B cell (primary cell): ENCODE data around the gene EEFSEC. TPM values are rescaled to one million over a fixed set of nuclear protein-coding genes. Genes with fewer than 3 reads are reported as not detected.

Source experiments
- ATAC-seq: fragments of 200-7000 bp; cut with Tn5 transposase; one replicate; pipeline ENCODE4 v1.10.0; 2021; ENCODE audit warnings: low read depth, mild to moderate bottlenecking, moderate number of reproducible peaks, moderate library complexity
- CTCF ChIA-PET: fragments of 350-600 bp; sonication (Branson Sonifier 250); formaldehyde crosslinking; loops from one replicate; lab custom pipeline; 2021; ENCODE audit warnings: antibody characterized with exemption, inconsistent platforms; lab: Charles Lee
- POLR2A ChIA-PET: fragments of 350-600 bp; sonication (Branson Sonifier 250); formaldehyde crosslinking; loops from one replicate; lab custom pipeline; 2021; ENCODE audit warnings: antibody characterized with exemption; lab: Charles Lee
- DNase-seq: peaks from one replicate; pipeline ENCODE4 v3.0.0; 2013
- H2AFZ ChIP-seq: 2 replicates; pipeline ENCODE4 v1.6.1; 2012; ENCODE audit warnings: mild to moderate bottlenecking, low read depth, low read length; ENCODE audit not compliant: insufficient read depth, poor library complexity, severe bottlenecking
- H3K27ac ChIP-seq, 2 donors: 1 replicate in 1 of 2; 2 replicates in 1 of 2; pipeline ENCODE4 v1.5.1; 2012 to 2013; ENCODE audit warnings: low read length in 2 of 2, mild to moderate bottlenecking in 2 of 2, moderate library complexity in 1 of 2
- H3K27me3 ChIP-seq, 4 experiments: fragments of 200-600 bp in 1 of 4; sonication (generic) in 1 of 4; replicated peaks in 1 of 4; 1 replicate in 2 of 4; 2 replicates in 2 of 4; pipeline versions ENCODE4 v1.6.1 to v1.7.0; 2013 to 2016; ENCODE audit warnings: low read length in 3 of 4, mild to moderate bottlenecking in 2 of 4, mixed read lengths in 1 of 4, moderate library complexity in 1 of 4; ENCODE audit not compliant: insufficient read depth in 4 of 4, control insufficient read depth in 3 of 4; ENCODE audit errors: control extremely low read depth in 1 of 4
- H3K36me3 ChIP-seq, 2 experiments: replicated peaks in 1 of 2; 1 replicate in 1 of 2; 2 replicates in 1 of 2; pipeline versions ENCODE4 v1.6.1 to v1.7.1; 2013; ENCODE audit warnings: low read length in 1 of 2; ENCODE audit not compliant: insufficient read depth in 2 of 2, control insufficient read depth in 1 of 2; ENCODE audit errors: control extremely low read depth in 1 of 2, extremely low read depth in 1 of 2
- H3K4me1 ChIP-seq, 2 donors: fragments of 200-600 bp in 1 of 2; sonication (generic) in 1 of 2; 1 replicate in 1 of 2; 2 replicates in 1 of 2; pipeline versions ENCODE4 v1.5.1 to v1.6.1; 2013 to 2017; ENCODE audit warnings: low read length in 2 of 2; ENCODE audit not compliant: control insufficient read depth in 2 of 2, insufficient read depth in 2 of 2
- H3K4me2 ChIP-seq: replicated peaks from 2 replicates; pipeline ENCODE3; 2012; ENCODE audit warnings: mild to moderate bottlenecking, low read depth, low read length; ENCODE audit not compliant: poor library complexity, severe bottlenecking
- H3K4me3 ChIP-seq, 5 experiments: fragments of 200-600 bp in 1 of 5; sonication (generic) in 1 of 5; 1 replicate in 3 of 5; 2 replicates in 2 of 5; pipeline versions ENCODE4 v1.5.1 to v1.7.0; 2011 to 2016; ENCODE audit warnings: low read length in 4 of 5, mild to moderate bottlenecking in 4 of 5, low read depth in 2 of 5, control low read depth in 1 of 5, moderate library complexity in 1 of 5; ENCODE audit not compliant: insufficient read depth in 1 of 5; ENCODE audit errors: control extremely low read depth in 1 of 5, extremely low read depth in 1 of 5
- H3K79me2 ChIP-seq: fragments of 200-600 bp; sonication (generic); one replicate; pipeline ENCODE4 v1.6.0; 2016; ENCODE audit warnings: low read length; ENCODE audit not compliant: control insufficient read depth, insufficient read depth
- H3K9ac ChIP-seq: fragments of 200-600 bp; sonication (generic); 2 replicates; pipeline ENCODE4 v1.6.1; 2017; ENCODE audit warnings: mild to moderate bottlenecking, low read length, moderate library complexity
- H3K9me3 ChIP-seq, 3 donors: one replicate each; pipeline versions ENCODE4 v1.6.1 to v1.7.1; 2013; ENCODE audit warnings: low read length in 2 of 3; ENCODE audit not compliant: control insufficient read depth in 2 of 3, insufficient read depth in 1 of 3; ENCODE audit errors: control extremely low read depth in 1 of 3
- H4K20me1 ChIP-seq: 2 replicates; pipeline ENCODE4 v1.6.0; 2012; ENCODE audit warnings: mild to moderate bottlenecking, low read length; ENCODE audit not compliant: insufficient read depth, control insufficient read depth, poor library complexity, severe bottlenecking
- H3K27ac Mint-ChIP-seq: one replicate; pipeline ENCODE4 v1.8.0; 2021; ENCODE audit warnings: mixed read lengths
- H3K27me3 Mint-ChIP-seq: one replicate; pipeline ENCODE4 v1.8.0; 2021; ENCODE audit warnings: mixed read lengths
- H3K4me1 Mint-ChIP-seq: one replicate; pipeline ENCODE4 v1.8.0; 2021; ENCODE audit warnings: mixed read lengths
- H3K4me3 Mint-ChIP-seq: one replicate; pipeline ENCODE4 v1.8.0; 2021; ENCODE audit warnings: mixed read lengths
- H3K9me3 Mint-ChIP-seq: one replicate; pipeline ENCODE4 v1.8.0; 2022; ENCODE audit warnings: mixed read lengths; ENCODE audit not compliant: insufficient read depth
- EZH2 ChIP-seq: IDR thresholded peaks from 2 replicates; pipeline ENCODE4 v1.6.1; 2012; ENCODE audit warnings: borderline replicate concordance, low read depth, mild to moderate bottlenecking, moderate library complexity, low read length; ENCODE audit not compliant: insufficient read depth, poor library complexity, severe bottlenecking
- WGBS: methylation state at CpG from one replicate; pipeline ENCODE4 v1.1.5; 2013; ENCODE audit warnings: missing lambda C conversion rate; ENCODE audit not compliant: insufficient coverage; 5-methylcytosine and 5-hydroxymethylcytosine counted together
- intact Hi-C: fragments of 100-400 bp; cut with micrococcal nuclease; formaldehyde crosslinking; loops from one replicate; pipeline ENCODE4 v1.10.0; 2022
- polyA plus RNA-seq: library from polyadenylated mRNA; depleted of rRNA; stranded (reverse); fragments of >200 nt; gene quantifications from 2 replicates; pipeline ENCODE4 v1.2.3, GENCODE V29; 2012
- total RNA-seq, 2 donors: library from RNA; stranded (reverse); fragments of 120-200 nt in 1 of 2; gene quantifications; 1 replicate in 1 of 2; 2 replicates in 1 of 2; pipeline versions ENCODE4 v1.2.3 to v1.2.4, GENCODE V29; 2013 to 2022
- TF ChIP-seq, protein P1 (sequence below): fragments of 200-600 bp; IDR thresholded peaks from one replicate; pipeline ENCODE4 v1.8.0; 2022; ENCODE audit warnings: antibody characterized with exemption, mild to moderate bottlenecking

The EEFSEC gene
- total and polyA plus RNA-seq, 2 donors (not counting 1 experiment from before 2014, with no cell fraction given), result 17.9 to 18.4 TPM

DNA sequence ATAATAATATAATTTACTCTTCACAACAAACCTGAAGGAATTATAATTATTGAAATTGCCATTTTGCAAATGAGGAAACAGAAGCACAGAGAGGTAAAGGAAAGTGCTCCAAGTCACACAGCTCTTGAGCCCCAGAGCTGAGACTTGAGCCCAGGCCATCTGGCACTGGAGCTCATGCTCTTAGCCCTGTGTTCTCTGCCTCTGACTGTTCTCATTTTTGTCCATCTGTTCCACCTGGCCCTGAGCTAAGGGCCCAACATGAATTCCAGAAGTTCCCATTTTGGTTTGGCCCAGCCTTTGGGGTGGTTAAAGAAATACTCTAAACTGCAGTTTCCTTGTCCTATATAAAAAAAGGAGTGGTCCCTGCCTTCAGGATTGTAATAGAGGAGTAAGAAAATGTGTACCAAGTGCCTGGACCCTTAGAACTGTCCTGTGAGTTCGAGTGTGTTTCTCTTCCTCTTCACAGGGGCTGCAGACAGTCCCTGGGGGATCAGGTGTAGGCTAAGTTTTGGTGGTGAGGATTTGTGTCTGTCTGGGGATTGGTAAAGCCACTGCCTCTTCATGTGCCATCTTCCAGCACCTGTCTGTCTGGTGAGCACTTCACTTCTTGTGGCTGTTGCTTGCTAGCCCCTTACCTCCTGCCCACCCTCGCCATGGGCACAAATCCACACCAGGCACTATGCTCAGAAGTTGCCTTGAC is 221.6 kb downstream of the EEFSEC start:
- H3K4me1 ChIP-seq, result peaks cover 14 to 20% of the 10 kb centered on the region in 2 donors
- H3K9me3 ChIP-seq, result no peaks in the 10 kb centered on the region
- H3K27me3 ChIP-seq, result no peaks in the 10 kb centered on the region
- no peak overlapping the region for H3K27ac ChIP-seq
- intact Hi-C loops, result no loop called here
- H3K9ac ChIP-seq, result no peak overlapping the region
- Mint-ChIP-seq H3K27me3 (no peaks in the 10 kb centered on the region), H3K9me3 (no peaks in the 10 kb centered on the region), H3K4me3 (no peak overlapping the region), H3K4me1 (peaks cover 35% of the 10 kb centered on the region), H3K27ac (no peak overlapping the region)
- no peak overlapping the region for H3K4me2 ChIP-seq
- TF ChIP-seq EZH2, result no peak
- TF ChIP-seq, protein P1, sequence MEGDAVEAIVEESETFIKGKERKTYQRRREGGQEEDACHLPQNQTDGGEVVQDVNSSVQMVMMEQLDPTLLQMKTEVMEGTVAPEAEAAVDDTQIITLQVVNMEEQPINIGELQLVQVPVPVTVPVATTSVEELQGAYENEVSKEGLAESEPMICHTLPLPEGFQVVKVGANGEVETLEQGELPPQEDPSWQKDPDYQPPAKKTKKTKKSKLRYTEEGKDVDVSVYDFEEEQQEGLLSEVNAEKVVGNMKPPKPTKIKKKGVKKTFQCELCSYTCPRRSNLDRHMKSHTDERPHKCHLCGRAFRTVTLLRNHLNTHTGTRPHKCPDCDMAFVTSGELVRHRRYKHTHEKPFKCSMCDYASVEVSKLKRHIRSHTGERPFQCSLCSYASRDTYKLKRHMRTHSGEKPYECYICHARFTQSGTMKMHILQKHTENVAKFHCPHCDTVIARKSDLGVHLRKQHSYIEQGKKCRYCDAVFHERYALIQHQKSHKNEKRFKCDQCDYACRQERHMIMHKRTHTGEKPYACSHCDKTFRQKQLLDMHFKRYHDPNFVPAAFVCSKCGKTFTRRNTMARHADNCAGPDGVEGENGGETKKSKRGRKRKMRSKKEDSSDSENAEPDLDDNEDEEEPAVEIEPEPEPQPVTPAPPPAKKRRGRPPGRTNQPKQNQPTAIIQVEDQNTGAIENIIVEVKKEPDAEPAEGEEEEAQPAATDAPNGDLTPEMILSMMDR, result no peak
- H4K20me1 ChIP-seq, result peaks cover 7% of the 10 kb centered on the region
- peaks cover 0 to 16% of the 10 kb centered on the region in 2 experiments for H3K36me3 ChIP-seq
- H3K79me2 ChIP-seq, result peaks cover 3% of the 10 kb centered on the region
- peak; percentile 32 for DNase-seq
- 63% methylated on average over 1 of the region's 2 CpGs for WGBS
- ATAC-seq, result peak; percentile 58
- POLR2A ChIA-PET, result no interaction called here
- CTCF ChIA-PET, result no interaction called here
- H3K4me3 ChIP-seq, result no peak overlapping the region
- H2AFZ ChIP-seq, result no peak overlapping the region

- no peak overlapping the region for H3K27ac ChIP-seq
- H3K36me3 ChIP-seq, result peaks cover 0 to 16% of the 10 kb centered on the region in 2 experiments
- peaks cover 3% of the 10 kb centered on the region for H3K79me2 ChIP-seq
- no peaks in the 10 kb centered on the region for H3K27me3 ChIP-seq
- Mint-ChIP-seq H3K27ac (no peak overlapping the region), H3K9me3 (no peaks in the 10 kb centered on the region), H3K4me3 (no peak overlapping the region), H3K27me3 (no peaks in the 10 kb centered on the region), H3K4me1 (peaks cover 23% of the 10 kb centered on the region)
- H3K9ac ChIP-seq, result no peak overlapping the region
- ChIA-PET CTCF (no interaction called here), POLR2A (no interaction called here)
- intact Hi-C loops, result no loop called here
- peaks cover 5 to 11% of the 10 kb centered on the region in 2 donors for H3K4me1 ChIP-seq
- H3K9me3 ChIP-seq, result no peaks in the 10 kb centered on the region
- H4K20me1 ChIP-seq, result peaks cover 2% of the 10 kb centered on the region
- no peak overlapping the region for H2AFZ ChIP-seq
- H3K4me3 ChIP-seq, result no peak overlapping the region
- no peak for DNase-seq
- TF ChIP-seq EZH2, result no peak
- TF ChIP-seq, protein P1, result no peak
- no peak overlapping the region for H3K4me2 ChIP-seq
- no peak for ATAC-seq
These were observed 223.2 kb downstream of the EEFSEC start for GRCh38 chr3:128376516-128376915.
